ENCODE data around the gene FEN1.

FEN1 gene

GRCh38 chr11:61776561-61777075 lies 16.1 kb upstream of the FEN1 start:
- peak; percentile 44 to 50 for DNase-seq

- peak; percentile 42 to 52 for DNase-seq
These were observed 15.2 kb upstream of the FEN1 start for GRCh38 chr11:61777234-61778090.

DNA sequence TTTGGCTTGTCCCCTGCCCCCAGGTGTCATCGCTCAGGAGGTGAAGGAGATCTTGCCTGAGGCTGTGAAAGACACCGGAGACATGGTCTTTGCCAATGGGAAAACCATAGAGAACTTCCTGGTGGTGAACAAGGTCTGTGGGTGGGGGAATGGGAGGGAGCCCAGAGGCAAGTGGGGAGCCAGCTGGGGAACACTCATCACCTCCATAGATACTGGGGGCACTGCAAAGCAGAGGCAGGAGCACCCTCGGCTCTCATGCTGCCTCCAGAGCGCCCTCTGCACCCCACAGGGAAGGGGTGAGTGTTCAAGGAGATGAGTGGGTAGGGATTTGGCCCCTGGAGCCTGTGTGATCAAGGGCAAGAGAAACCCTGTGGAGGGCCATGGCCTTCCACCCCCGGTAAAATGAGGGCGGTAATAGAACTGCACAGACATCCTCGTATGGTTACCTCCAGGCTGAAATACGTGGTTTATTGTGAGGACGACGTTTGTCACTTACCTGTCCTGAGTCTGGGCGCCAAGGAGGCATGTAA lies 14.3 kb upstream of the FEN1 start:
- no peak for DNase-seq

DNA sequence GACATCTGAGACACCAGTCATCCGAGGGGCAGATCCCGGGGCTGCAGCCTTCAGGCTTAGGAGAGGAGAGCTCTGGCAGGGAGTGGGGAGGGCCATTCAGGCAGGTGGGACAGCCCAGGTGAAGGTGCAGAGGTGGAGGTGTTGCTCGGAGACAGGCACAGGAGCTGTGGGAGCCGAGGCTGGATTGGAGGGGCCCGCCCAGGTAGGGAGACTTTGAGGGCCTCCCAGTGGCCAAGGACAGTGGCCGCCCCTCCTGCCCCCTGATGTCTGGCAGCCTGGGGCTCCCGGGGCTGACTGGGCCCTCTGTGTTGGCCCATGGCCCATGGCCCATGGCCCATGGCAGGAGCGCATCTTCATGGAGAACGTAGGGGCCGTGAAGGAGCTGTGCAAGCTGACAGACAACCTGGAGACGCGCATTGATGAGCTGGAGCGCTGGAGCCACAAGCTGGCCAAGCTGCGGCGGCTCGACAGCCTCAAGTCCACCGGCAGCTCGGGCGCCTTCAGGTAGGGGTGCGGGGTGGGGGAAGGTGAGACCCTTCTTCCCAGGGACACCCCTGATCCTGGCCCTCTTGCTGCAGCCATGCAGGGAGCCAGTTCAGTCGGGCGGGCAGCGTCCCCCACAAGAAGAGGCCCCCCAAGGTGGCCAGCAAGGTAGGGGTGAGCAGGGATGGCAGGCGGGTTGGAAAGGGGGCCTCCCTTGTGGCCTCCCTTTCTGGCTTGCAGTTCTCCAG lies 13.6 kb upstream of the FEN1 start:
- DNase-seq, result no peak

GRCh38 chr11:61779666-61780525 lies 12.8 kb upstream of the FEN1 start:
- DNase-seq, result no peak

- DNase-seq, result no peak
These were observed 12.0 kb upstream of the FEN1 start for GRCh38 chr11:61780581-61781162.

DNA sequence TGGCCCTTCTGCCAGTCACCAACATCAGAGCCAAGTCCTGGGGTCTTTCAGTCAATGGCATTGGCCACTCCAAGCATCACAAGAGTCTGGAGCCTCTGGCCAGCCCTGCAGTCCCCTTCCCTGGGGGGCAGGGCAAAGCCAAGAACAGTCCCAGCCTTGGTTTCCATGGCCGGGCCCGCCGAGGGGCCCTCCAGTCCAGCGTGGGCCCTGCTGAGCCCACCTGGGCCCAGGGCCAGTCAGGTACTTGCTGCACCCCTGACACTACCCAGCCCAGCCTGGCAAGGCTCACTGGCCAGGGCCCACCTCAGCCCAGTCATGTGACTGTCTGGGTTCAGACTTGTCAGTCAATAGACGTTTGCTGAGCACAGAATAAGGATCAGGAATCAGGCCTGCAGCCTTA lies 11.1 kb upstream of the FEN1 start:
- DNase-seq, result no peak

GRCh38 chr11:61782299-61782698 lies 10.4 kb upstream of the FEN1 start:
- no peak for DNase-seq

GRCh38 chr11:61782841-61783240 lies 9.9 kb upstream of the FEN1 start:
- no peak for DNase-seq

DNA sequence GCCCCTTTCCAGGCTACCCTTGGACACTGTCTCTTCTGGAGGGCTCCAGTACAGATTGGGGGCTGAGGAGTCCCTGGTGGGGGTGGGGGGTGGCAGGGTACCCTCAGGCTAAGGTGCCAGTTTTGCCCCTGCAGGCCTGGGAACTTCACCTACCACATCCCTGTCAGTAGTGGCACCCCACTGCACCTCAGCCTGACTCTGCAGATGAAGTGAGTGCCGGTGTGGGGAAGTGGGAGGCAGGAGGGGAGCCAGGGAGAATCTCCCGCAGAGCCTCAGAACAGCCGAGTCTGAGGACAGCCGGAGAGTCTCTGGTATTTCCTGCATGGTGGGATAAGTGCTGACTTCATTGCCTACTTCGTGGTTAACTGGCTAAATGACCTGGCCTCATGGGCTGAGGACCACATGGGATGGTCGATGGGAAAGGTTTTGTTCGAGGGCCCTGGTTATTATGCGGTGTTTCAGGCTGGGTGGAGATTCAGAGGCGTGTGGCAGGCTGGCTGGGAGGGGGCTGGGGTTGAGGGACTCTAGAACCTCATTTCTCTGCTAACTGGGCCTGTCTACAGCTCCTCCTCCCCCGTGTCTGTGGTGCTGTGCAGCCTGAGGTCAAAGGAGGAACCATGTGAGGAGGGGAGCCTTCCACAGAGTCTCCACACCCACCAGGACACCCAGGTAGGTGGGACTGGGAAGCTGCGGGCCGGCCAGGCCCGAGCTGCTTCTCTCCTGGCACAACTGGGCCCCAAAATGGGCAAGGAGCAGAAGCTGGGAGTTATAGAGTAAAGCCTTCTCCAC lies 8.8 kb upstream of the FEN1 start:
- no peak for DNase-seq

- DNase-seq, result no peak
These were observed 8.3 kb upstream of the FEN1 start for GRCh38 chr11:61784506-61784805.

GRCh38 chr11:61785837-61786402 lies 6.8 kb upstream of the FEN1 start:
- DNase-seq, result no peak

DNA sequence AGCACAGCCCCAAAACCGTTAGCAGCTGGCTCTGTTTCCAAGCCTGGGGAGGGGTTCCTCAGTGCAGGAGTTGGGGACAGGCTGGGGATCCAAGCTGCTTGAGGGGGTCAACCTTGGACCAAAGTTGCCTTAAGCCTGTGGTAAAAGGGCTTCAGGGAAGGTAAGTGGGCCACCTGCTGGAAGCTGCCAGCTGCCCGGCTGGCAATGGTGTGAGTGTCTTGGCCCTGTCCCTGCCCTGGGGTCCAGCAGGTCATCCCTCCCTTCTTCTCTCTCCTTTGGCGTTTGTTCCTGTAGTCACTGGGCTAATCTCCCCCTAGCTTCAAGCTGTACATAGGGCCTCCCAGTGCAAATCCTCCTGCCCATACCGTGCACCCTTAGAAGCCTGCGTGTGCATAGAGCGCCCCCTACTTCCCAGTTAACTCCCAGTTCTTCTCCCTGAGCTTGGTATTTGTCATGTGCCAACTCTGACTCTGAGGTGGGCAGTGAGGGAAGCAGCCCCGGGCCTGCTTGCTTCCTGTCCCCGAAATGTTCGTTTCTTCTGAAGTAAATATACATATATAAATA lies 4.7 kb upstream of the FEN1 start:
- no peak for DNase-seq

DNA sequence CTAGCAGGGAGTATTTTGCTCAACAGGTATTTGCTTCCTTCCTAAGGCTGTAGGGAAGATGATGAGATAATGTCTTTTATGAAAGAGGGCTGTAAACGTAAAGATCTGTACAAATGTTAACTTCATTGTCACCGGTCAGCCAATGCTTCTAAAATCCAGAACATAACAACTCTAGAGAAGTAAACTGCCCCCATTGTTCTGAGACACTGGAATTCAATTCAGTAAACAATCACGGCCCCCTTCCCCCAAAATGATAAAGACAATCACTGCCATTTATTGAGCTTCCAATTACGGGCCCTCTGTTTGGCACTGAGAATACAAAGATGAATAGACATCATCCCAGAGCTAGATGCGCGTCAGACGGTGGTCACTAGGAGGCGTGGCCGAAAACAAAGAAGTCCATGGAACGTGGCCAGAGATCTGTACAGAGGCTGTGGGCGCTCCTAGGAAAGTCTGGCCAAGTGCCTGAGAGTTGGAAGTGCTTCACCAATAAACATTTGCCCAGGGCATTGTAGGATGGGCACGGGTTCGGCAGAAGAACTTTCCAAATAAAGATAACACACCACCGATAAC lies 888 bp upstream of the FEN1 start:
- DNase-seq, result no peak

- no peak for DNase-seq
These were observed 545 bp downstream of the FEN1 start for GRCh38 chr11:61793083-61793828.

- DNase-seq, result no peak
These were observed 1.1 kb downstream of the FEN1 start for GRCh38 chr11:61793829-61794204.

GRCh38 chr11:61794579-61794978 lies 1.9 kb downstream of the FEN1 start:
- no peak for DNase-seq

DNA sequence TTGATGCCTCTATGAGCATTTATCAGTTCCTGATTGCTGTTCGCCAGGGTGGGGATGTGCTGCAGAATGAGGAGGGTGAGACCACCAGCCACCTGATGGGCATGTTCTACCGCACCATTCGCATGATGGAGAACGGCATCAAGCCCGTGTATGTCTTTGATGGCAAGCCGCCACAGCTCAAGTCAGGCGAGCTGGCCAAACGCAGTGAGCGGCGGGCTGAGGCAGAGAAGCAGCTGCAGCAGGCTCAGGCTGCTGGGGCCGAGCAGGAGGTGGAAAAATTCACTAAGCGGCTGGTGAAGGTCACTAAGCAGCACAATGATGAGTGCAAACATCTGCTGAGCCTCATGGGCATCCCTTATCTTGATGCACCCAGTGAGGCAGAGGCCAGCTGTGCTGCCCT lies 2.7 kb downstream of the FEN1 start:
- no peak for DNase-seq

GRCh38 chr11:61795876-61796526 lies 3.3 kb downstream of the FEN1 start:
- no peak for DNase-seq
